HG03045 (cell line): ENCODE measurements around the gene DNM2.
"Not testable (repeated sequence)": the region's sequence is repeated elsewhere in the genome, so short reads cannot be mapped to it uniquely, and the experiment has no call there.

Experiments
- ATAC-seq: cut with Tn5 transposase; IDR thresholded peaks from one replicate; pipeline ENCODE4 v1.9.1; 2021; ENCODE audit warnings: mild to moderate bottlenecking, moderate library complexity; ENCODE audit not compliant: unreplicated experiment

The DNM2 gene

GRCh38 chr19:10717356-10718204 lies at the start of gene DNM2:
TSS of gene DNM2 (plus strand) at chr19:10718079. CDS start at chr19:10718243, 164 bp downstream.
- ATAC-seq = peak; percentile 85

DNA sequence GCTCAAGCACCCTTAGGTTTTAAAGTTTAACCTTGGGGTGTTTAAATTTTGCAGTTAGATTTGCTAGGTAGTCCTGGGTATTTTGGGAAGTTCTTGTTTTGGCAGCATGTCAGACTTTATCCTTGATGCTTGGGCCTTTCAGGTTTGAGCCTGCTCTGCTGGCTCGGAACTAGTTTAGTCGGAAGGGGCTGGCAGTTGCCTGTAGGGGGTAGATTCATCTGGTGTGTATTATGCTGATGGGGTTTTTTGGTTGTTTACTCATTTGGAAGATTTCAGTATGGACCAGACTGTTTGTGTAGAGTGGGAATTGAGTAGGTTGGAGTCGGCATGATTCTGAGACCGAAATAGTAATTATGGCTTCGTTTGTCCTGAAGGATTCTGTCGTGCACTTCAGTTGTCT lies 48.6 kb upstream of the DNM2 start:
- ATAC-seq = no peak

DNA sequence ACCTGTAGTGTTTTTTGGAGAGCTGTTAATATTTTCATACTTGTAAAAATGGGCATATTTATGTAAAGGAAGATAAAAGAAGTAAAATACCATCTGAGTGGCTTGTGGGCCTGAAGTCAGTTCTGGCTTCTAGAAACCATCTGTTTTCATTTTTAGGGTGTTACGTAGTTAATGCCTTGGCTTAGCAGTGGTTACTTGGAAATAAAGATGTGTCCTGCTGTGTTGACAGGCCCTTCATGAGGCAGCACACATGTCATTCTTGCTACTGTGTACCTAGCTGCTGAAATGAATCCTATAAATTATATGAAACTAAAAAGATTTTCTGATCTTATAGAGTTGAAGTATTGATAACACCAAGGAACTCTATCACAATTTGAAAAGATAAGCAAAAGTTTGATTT lies 47.7 kb upstream of the DNM2 start:
- ATAC-seq = no peak

DNA sequence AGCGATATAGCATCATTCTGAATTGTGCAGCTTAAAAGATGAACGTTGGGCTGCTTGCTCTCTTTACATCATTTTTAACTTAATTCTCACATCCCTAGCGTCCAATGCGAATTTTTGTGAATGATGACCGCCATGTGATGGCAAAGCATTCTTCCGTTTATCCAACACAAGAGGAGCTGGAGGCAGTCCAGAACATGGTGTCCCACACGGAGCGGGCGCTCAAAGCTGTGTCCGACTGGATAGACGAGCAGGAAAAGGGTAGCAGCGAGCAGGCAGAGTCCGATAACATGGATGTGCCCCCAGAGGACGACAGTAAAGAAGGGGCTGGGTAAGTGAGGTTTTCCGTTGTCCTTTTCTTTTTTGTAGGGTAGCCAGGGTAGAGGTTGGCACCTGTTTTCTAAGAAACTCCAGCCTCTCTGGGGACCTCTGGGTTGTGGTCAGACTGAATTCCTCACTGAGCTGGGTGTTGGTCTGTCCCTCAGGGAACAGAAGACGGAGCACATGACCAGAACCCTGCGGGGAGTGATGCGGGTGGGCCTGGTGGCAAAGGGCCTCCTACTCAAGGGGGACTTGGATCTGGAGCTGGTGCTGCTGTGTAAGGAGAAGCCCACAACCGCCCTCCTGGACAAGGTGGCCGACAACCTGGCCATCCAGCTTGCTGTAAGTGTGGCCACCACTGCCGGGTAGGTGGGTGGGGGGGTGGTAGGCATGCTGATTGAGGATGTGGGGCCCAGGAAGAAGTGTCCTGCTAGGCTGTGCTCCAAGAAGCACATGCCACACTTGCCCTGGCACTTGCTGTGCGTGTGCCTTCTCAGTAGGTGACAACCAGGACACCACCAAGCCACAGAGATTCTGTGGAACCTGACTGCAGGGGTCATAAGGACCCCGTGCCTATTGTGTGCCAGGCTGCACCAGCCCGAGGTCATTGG lies 46.7 kb upstream of the DNM2 start:
- no peak for ATAC-seq

GRCh38 chr19:10671922-10672321 lies 46.0 kb upstream of the DNM2 start:
- not testable (repeated sequence) for ATAC-seq

DNA sequence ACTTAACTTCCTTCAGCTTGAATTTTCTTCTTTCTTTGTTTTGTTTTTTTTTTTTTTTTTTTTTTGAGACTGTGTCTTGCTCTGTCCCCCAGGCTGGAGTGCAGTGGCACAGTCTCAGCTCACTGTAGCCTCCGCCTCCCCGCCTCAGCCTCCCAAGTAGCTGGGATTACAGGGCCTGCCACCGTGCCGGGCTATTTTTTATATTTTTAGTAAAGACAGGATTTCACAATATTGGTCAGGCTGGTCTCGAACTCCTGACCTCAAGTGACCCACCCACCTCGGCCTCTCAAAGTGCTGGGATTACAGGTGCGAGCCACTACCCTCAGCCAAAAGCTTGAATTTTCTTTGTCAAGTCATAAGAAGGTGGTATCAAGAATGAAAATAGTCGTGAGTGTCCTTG lies 42.7 kb upstream of the DNM2 start:
- ATAC-seq = not testable (repeated sequence)

- ATAC-seq = no peak
These were observed 40.1 kb upstream of the DNM2 start for GRCh38 chr19:10677751-10678150.

GRCh38 chr19:10678813-10679212 lies 39.1 kb upstream of the DNM2 start:
- ATAC-seq = no peak

DNA sequence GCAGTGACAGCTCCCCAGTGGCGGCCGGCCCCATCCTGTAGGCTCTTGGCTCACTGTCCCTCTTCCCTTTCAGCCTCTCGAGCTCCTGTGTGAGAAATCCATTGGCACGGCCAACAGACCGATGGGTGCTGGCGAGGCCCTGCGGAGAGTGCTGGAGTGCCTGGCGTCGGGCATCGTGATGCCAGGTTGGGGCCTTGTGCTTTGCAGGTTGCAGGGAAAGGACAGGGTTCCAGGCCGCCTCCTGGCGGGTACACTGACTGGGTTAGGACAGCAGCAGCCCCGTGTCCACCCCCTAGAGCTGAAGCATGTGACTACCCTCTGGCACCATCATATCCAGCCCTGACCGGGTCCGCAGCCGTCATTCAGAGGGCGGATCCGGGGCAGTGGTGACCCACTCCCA lies 38.1 kb upstream of the DNM2 start:
- no peak for ATAC-seq

GRCh38 chr19:10680545-10681135 lies 37.2 kb upstream of the DNM2 start:
- no peak for ATAC-seq

DNA sequence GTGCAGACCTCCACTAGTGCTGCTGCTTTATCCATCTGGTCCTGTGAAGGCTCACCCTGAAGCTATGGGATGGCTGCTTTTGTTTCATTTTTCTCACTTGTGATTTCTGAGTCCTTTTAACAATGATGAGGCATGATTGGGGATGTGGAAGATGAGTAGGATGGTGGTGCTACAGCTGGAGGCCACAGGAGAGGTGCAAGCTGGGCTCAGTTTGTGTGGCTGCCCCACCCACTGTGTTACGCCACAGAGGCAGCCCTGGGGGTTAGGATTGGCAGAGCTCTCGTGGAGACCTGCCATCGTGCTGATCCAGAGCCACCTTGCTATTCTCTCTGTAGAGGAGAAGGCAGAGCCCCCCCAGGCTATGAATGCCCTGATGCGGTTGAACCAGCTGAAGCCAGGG lies 36.2 kb upstream of the DNM2 start:
- no peak for ATAC-seq

GRCh38 chr19:10682397-10683063 lies 35.3 kb upstream of the DNM2 start:
- no peak for ATAC-seq

DNA sequence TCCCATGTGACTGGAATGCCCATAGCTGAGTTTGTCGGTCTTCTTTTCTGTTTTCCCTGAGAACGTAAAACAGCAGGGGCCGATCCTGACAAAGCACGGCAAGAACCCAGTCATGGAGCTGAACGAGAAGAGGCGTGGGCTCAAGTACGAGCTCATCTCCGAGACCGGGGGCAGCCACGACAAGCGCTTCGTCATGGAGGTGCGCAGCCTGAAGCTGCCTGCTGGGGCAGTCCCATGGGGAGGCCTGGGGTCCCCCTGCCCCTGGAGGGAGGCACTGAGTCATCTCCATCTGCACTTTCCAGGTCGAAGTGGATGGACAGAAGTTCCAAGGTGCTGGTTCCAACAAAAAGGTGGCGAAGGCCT lies 34.8 kb upstream of the DNM2 start:
- ATAC-seq = no peak

GRCh38 chr19:10683582-10683981 lies 34.3 kb upstream of the DNM2 start:
- no peak for ATAC-seq

DNA sequence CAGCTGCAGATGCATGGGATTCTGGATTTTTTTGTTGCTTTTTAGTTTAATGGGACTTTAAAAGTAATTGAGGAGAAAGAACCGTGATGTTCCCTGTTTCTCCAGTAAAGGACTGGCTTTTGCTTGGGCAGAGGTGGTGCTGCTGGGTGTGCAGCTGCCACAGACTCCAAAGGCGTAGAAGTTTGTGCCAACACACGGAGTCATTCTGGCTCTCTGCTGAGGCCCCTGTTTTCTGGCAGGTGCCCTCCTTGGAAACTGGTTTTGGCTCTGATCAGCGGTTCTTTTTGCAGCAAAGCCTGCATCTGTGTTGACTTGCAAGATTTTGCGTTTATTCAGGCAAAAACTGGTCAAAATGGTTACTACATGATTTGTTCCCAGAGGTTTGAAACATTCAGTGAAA lies 32.7 kb upstream of the DNM2 start:
- ATAC-seq = no peak

DNA sequence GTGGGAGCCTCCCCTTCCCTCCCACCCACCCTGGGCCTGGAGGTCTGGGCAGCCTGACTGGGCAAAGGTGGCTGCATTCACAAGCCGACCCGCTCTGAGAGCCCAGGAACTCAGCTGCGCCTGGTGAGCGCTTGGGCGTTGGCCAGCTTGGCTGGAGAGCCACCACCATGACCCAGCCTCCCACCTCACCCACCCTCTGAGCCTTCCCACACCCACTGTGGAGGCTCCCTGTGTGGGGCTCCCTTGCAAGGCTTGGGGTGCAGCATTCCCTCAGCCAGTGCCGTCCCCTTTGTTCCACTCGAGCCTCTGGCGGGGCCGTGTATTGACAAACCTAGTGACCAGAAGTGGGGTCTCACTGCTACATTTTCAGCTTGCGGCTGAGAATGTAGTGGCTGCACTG lies 31.7 kb upstream of the DNM2 start:
- ATAC-seq = no peak

DNA sequence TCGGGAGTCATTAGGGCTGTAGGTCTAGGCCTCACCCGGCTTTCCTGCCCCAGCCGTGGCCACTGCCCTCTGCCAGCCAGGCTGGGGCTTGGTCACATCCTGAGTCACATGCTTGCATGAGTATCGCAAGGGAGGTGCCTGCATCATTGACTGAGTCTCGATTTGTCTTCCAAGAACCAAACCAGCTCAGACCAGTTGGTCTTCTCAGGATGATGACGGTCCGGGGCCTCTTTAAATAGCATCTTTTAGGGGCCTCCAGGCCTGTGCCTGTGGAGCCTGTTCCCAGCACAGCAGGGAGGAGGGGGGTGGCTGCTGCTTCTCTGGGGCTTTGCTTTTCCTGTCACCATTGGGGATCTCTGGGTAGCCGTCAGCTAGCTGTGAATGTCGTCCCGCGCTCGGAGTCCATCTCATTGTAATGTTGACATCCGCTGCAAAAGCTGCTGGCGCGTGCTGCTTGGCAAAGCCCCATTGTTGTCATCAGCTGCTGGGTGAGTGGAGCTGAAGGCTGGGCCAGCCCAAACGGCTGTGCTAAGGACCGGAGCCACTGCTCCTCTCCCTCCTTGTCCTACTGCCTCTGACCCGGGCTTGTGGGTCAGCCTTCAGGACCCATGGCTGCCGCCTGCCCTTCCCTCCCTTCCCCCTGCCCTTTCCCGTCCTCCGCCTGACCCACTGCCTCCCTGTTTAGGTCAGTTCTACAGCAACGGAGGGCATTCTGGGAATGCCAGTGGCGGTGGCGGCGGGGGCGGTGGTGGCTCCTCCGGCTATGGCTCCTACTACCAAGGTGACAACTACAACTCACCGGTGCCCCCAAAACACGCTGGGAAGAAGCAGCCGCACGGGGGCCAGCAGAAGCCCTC lies 31.0 kb upstream of the DNM2 start:
- no peak for ATAC-seq

DNA sequence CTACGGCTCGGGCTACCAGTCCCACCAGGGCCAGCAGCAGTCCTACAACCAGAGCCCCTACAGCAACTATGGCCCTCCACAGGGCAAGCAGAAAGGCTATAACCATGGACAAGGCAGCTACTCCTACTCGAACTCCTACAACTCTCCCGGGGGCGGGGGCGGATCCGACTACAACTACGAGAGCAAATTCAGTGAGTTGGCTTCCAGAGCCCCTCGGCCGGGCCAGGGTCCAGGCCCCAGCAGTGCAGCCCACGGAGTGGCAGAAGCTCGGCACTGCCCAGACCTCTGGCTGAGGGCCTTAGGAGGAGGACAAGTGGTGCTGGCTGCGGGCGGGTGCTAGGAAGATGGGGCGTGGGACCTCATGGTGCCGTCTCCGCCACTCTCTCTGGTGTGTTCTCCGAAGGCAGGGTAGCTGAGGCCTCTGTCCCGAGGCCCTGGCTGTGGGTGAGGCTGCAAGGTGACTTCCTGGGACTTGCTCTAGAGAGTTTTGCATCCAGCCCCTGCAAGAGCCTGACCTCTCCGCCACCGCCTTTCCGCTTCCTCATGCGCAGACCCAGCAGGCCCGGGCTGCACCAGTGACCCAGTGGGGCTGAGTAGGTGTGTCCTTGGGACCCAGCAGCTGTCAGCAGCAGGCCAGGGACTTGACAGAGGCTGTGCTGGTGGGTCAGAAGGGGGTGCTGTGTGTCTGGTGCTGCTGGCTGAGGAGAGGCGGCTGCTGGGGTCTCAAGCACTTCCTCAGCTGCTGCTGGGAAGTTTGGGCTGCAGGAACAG lies 30.2 kb upstream of the DNM2 start:
- no peak for ATAC-seq

DNA sequence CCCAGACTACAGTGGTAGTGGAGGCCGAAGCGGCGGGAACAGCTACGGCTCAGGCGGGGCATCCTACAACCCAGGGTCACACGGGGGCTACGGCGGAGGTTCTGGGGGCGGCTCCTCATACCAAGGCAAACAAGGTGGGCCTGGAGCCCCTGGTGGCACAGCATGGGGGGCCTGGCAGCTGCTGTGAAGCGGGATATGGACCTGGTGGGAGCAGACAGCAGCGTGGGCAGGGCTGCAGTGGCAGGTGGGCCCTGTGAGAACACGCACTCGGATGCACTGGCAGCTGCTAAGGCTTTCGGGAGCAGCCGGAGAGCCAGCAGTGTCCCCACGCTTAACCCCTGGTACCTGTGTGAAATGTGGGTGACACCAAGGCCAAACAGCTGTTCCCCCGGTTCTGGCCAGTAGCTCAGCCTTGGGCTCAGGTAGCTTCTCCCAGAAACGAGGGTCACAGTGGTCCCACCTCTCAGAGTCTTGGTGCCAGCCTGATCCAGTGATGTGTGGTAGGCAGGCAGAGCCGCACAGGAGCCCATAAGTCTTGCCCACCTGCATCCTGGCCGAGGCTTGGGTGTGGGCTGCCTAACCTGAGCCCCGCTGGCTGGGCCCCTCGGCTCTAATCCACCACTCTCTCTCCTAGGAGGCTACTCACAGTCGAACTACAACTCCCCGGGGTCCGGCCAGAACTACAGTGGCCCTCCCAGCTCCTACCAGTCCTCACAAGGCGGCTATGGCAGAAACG lies 29.2 kb upstream of the DNM2 start:
- no peak for ATAC-seq
